WI38 (cell line): Measurements from ENCODE around the gene AKR1B1.
"Not testable (repeated sequence)": the region's sequence is repeated elsewhere in the genome, so short reads cannot be mapped to it uniquely, and the experiment has no call there.

ENCODE experiments used
- H3K4me3 ChIP-seq: 2 replicates; pipeline ENCODE4 v1.5.1; 2011; ENCODE audit warnings: low read depth, mild to moderate bottlenecking, control low read depth, low read length
- CTCF ChIP-seq: IDR thresholded peaks from 2 replicates; pipeline ENCODE4 v1.5.1; 2012; ENCODE audit warnings: low read depth, mild to moderate bottlenecking, control low read depth, low read length

Gene AKR1B1

GRCh38 chr7:134495546-134495945 is 36.6 kb upstream of the AKR1B1 start:
- no peak overlapping the region for H3K4me3 ChIP-seq
- TF ChIP-seq CTCF: no peak

GRCh38 chr7:134493091-134493490 is 34.2 kb upstream of the AKR1B1 start:
- H3K4me3 ChIP-seq: no peak overlapping the region
- TF ChIP-seq CTCF: no peak

GRCh38 chr7:134487721-134488120 is 28.8 kb upstream of the AKR1B1 start:
- not testable (repeated sequence) for H3K4me3 ChIP-seq

GRCh38 chr7:134485203-134485602 is 26.3 kb upstream of the AKR1B1 start:
- H3K4me3 ChIP-seq: no peak overlapping the region
- no peak for TF ChIP-seq CTCF

GRCh38 chr7:134483296-134483695 is 24.4 kb upstream of the AKR1B1 start:
- no peak for TF ChIP-seq CTCF
- no peak overlapping the region for H3K4me3 ChIP-seq

- TF ChIP-seq CTCF: no peak
- no peak overlapping the region for H3K4me3 ChIP-seq
These were observed 24.0 kb upstream of the AKR1B1 start for GRCh38 chr7:134482858-134483257.

- H3K4me3 ChIP-seq: no peak overlapping the region
- TF ChIP-seq CTCF: no peak
These were observed 22.3 kb upstream of the AKR1B1 start for GRCh38 chr7:134481167-134481566.

- H3K4me3 ChIP-seq: no peak overlapping the region
- TF ChIP-seq CTCF: no peak
These were observed 21.8 kb upstream of the AKR1B1 start for GRCh38 chr7:134480730-134481129.
